IMR-90 (cell line): ENCODE data around the gene SPPL3. TPM values are rescaled to one million over a fixed set of nuclear protein-coding genes. Genes with fewer than 3 reads are reported as not detected.

Experiments
- ATAC-seq: fragments of 200-7000 bp; cut with Tn5 transposase; 2 replicates; pipeline ENCODE4 v1.9.1; 2020; ENCODE audit warnings: low read depth, mild to moderate bottlenecking, moderate library complexity
- BruUV-seq: library from RNA; stranded (reverse); fragments of 400-500 nt; replicated peaks from 2 replicates; lab custom pipeline; 2021; lab: Mats Ljungman, UMichigan
- CTCF ChIA-PET: fragments of 300-600 bp; formaldehyde crosslinking; extraction: SDS; loops from one replicate; lab custom pipeline; 2021; ENCODE audit warnings: antibody characterized with exemption; lab: Yijun Ruan, JAX
- POLR2A ChIA-PET: fragments of 300-600 bp; sonication (Branson Sonifier 250); formaldehyde crosslinking; loops from one replicate; lab custom pipeline; 2022; ENCODE audit warnings: antibody characterized with exemption; ENCODE audit not compliant: unreplicated experiment; lab: Charles Lee
- DNase-seq: peaks from one replicate; pipeline ENCODE4 v3.0.0; 2013
- H2AFZ ChIP-seq: replicated peaks from 2 replicates; pipeline ENCODE3; 2013; ENCODE audit warnings: low read length, mild to moderate bottlenecking; ENCODE audit not compliant: poor library complexity
- H2AK5ac ChIP-seq: 2 replicates; pipeline ENCODE4 v1.6.1; 2013; ENCODE audit warnings: low read depth, low read length, inconsistent platforms
- H2AK9ac ChIP-seq: replicated peaks from 2 replicates; pipeline ENCODE3; 2013; ENCODE audit warnings: mild to moderate bottlenecking, low read depth, low read length, moderate library complexity; ENCODE audit not compliant: poor library complexity
- H2BK120ac ChIP-seq: 2 replicates; pipeline ENCODE4 v1.6.1; 2013; ENCODE audit warnings: low read depth, low read length, inconsistent platforms
- H2BK15ac ChIP-seq: 3 replicates; pipeline ENCODE4 v1.6.1; 2013; ENCODE audit warnings: low read depth, low read length, inconsistent platforms
- H2BK20ac ChIP-seq: 2 replicates; pipeline ENCODE4 v1.6.1; 2013; ENCODE audit warnings: low read depth, mild to moderate bottlenecking, inconsistent platforms, low read length, moderate library complexity
- H2BK5ac ChIP-seq: 2 replicates; pipeline ENCODE4 v1.6.1; 2013; ENCODE audit warnings: mild to moderate bottlenecking, low read depth, low read length, inconsistent platforms; ENCODE audit not compliant: poor library complexity, severe bottlenecking
- H3K14ac ChIP-seq: replicated peaks from 2 replicates; pipeline ENCODE4 v1.6.1; 2013; ENCODE audit warnings: low read depth, low read length, inconsistent platforms
- H3K18ac ChIP-seq: 2 replicates; pipeline ENCODE4 v1.6.1; 2013; ENCODE audit warnings: low read depth, low read length, control low read depth
- H3K23ac ChIP-seq: 2 replicates; pipeline ENCODE4 v1.6.1; 2013; ENCODE audit warnings: low read depth, low read length, inconsistent platforms
- H3K27ac ChIP-seq: 2 replicates; pipeline ENCODE4 v1.5.1; 2013; ENCODE audit warnings: mild to moderate bottlenecking, control low read depth, low read length; ENCODE audit not compliant: insufficient read depth
- H3K27me3 ChIP-seq: 2 replicates; pipeline ENCODE4 v1.6.1; 2013; ENCODE audit warnings: low read length; ENCODE audit not compliant: control insufficient read depth, insufficient read depth
- H3K36me3 ChIP-seq: 2 replicates; pipeline ENCODE4 v1.6.1; 2013; ENCODE audit warnings: low read length, mixed read lengths; ENCODE audit not compliant: control insufficient read depth, insufficient read depth
- H3K4ac ChIP-seq: 2 replicates; pipeline ENCODE4 v1.6.1; 2013; ENCODE audit warnings: low read depth, low read length, inconsistent platforms
- H3K4me1 ChIP-seq: 2 replicates; pipeline ENCODE4 v1.6.1; 2013; ENCODE audit warnings: low read length, mixed read lengths; ENCODE audit not compliant: control insufficient read depth, insufficient read depth
- H3K4me2 ChIP-seq: 2 replicates; pipeline ENCODE4 v1.6.1; 2013; ENCODE audit warnings: low read depth, mild to moderate bottlenecking, control low read depth, low read length, moderate library complexity
- H3K4me3 ChIP-seq: 2 replicates; pipeline ENCODE4 v1.5.1; 2013; ENCODE audit warnings: low read depth, mild to moderate bottlenecking, control low read depth, low read length, moderate library complexity; ENCODE audit not compliant: insufficient read depth
- H3K56ac ChIP-seq: 2 replicates; pipeline ENCODE4 v1.6.1; 2013; ENCODE audit warnings: low read length, inconsistent platforms; ENCODE audit not compliant: insufficient read depth; ENCODE audit errors: extremely low read depth
- H3K79me1 ChIP-seq, 2 experiments: 2 replicates each; pipeline ENCODE4 v1.6.1; 2013; ENCODE audit warnings: low read length in 2 of 2, inconsistent platforms in 1 of 2, low read depth in 1 of 2
- H3K9ac ChIP-seq: 2 replicates; pipeline ENCODE4 v1.6.1; 2013; ENCODE audit warnings: low read depth, low read length, control low read depth
- H3K9me1 ChIP-seq: 2 replicates; pipeline ENCODE4 v1.6.1; 2013; ENCODE audit warnings: low read length, inconsistent platforms; ENCODE audit not compliant: insufficient read depth
- H3K9me3 ChIP-seq: 2 replicates; pipeline ENCODE4 v1.6.1; 2013; ENCODE audit warnings: low read length; ENCODE audit not compliant: control insufficient read depth, insufficient read depth
- H4K20me1 ChIP-seq: 2 replicates; pipeline ENCODE4 v1.6.1; 2013; ENCODE audit warnings: low read length, inconsistent platforms; ENCODE audit not compliant: insufficient read depth
- H4K5ac ChIP-seq: 2 replicates; pipeline ENCODE4 v1.6.1; 2013; ENCODE audit warnings: mild to moderate bottlenecking, low read depth, low read length, control low read depth
- H4K8ac ChIP-seq, 2 experiments: 2 replicates each; pipeline ENCODE4 v1.6.1; 2013; ENCODE audit warnings: low read depth in 2 of 2, low read length in 2 of 2, control low read depth in 1 of 2, inconsistent platforms in 1 of 2
- H4K91ac ChIP-seq: 2 replicates; pipeline ENCODE4 v1.6.1; 2013; ENCODE audit warnings: low read depth, low read length, inconsistent platforms; ENCODE audit not compliant: insufficient read depth
- BHLHE40 ChIP-seq: fragments of 150-350 bp; IDR thresholded peaks from 2 replicates; pipeline ENCODE4 v1.6.1; 2016; ENCODE audit warnings: mild to moderate bottlenecking, low read depth, low read length
- CEBPB ChIP-seq: IDR thresholded peaks from 2 replicates; pipeline ENCODE4 v1.6.1; 2012; ENCODE audit warnings: low read depth, low read length, improper control_type of control experiment
- CHD1 ChIP-seq: IDR thresholded peaks from 2 replicates; pipeline ENCODE4 v1.6.1; 2012; ENCODE audit warnings: low read depth, low read length, improper control_type of control experiment
- CTCF ChIP-seq: conservative IDR thresholded peaks from 2 replicates; pipeline ENCODE4 v1.5.1; 2012; ENCODE audit warnings: mild to moderate bottlenecking, low read depth, low read length, improper control_type of control experiment
- FOS ChIP-seq: fragments of 150-350 bp; IDR thresholded peaks from 2 replicates; pipeline ENCODE4 v1.6.1; 2016; ENCODE audit warnings: low read depth, low read length
- MAFK ChIP-seq: IDR thresholded peaks from 2 replicates; pipeline ENCODE4 v1.6.1; 2012; ENCODE audit warnings: low read depth, low read length, improper control_type of control experiment
- MAZ ChIP-seq: IDR thresholded peaks from 2 replicates; pipeline ENCODE4 v1.6.1; 2012; ENCODE audit warnings: low read depth, mild to moderate bottlenecking, low read length, improper control_type of control experiment, moderate library complexity, borderline replicate concordance
- MXI1 ChIP-seq: IDR thresholded peaks from 2 replicates; pipeline ENCODE4 v1.6.1; 2012; ENCODE audit warnings: low read depth, mild to moderate bottlenecking, low read length, moderate library complexity, borderline replicate concordance
- NFE2L2 ChIP-seq: fragments of 150-350 bp; IDR thresholded peaks from 2 replicates; pipeline ENCODE4 v1.6.1; 2016; ENCODE audit warnings: low read depth, mild to moderate bottlenecking, low read length
- POLR2A ChIP-seq: IDR thresholded peaks from 2 replicates; pipeline ENCODE4 v1.6.1; 2012; ENCODE audit warnings: mild to moderate bottlenecking, low read depth, low read length
- RAD21 ChIP-seq: IDR thresholded peaks from 2 replicates; pipeline ENCODE4 v1.6.1; 2012; ENCODE audit warnings: low read length, improper control_type of control experiment
- RCOR1 ChIP-seq: IDR thresholded peaks from 2 replicates; pipeline ENCODE4 v1.6.1; 2012; ENCODE audit warnings: mild to moderate bottlenecking, low read length, improper control_type of control experiment; ENCODE audit not compliant: insufficient replicate concordance
- RFX5 ChIP-seq: IDR thresholded peaks from 2 replicates; pipeline ENCODE4 v1.8.0; 2012; ENCODE audit warnings: low read depth, mild to moderate bottlenecking, low read length, moderate library complexity
- SMC3 ChIP-seq: fragments of 150-350 bp; IDR thresholded peaks from 2 replicates; pipeline ENCODE4 v1.6.1; 2016; ENCODE audit warnings: low read depth, mild to moderate bottlenecking, antibody characterized with exemption, low read length, moderate library complexity
- WGBS, 2 experiments: methylation state at CpG; one replicate each; pipeline versions ENCODE4 v1.1.5 to v1.1.7; 2013; ENCODE audit warnings: missing lambda C conversion rate in 2 of 2; ENCODE audit not compliant: insufficient read length in 1 of 2; ENCODE audit errors: extremely low coverage in 2 of 2; 5-methylcytosine and 5-hydroxymethylcytosine counted together
- dilution Hi-C: fragments of 300-500 bp; cut with HindIII; formaldehyde crosslinking; loops from one replicate; pipeline ENCODE4 v1.14.3; 2018; ENCODE audit warnings: low sequenced_read_pairs; ENCODE audit not compliant: unreplicated experiment
- in situ Hi-C: fragments of 300-500 bp; cut with MboI; formaldehyde crosslinking; loops from 3 replicates; pipeline ENCODE4 v1.14.3; 2019; ENCODE audit warnings: low sequenced_read_pairs, inconsistent platforms, mixed read lengths
- intact Hi-C: fragments of 100-400 bp; cut with micrococcal nuclease; formaldehyde crosslinking; loops from 2 replicates; pipeline ENCODE4 v1.10.0; 2022
- polyA plus RNA-seq, 3 experiments: library from polyadenylated mRNA; depleted of rRNA; stranded (reverse); fragments of >200 nt; gene quantifications; 2 replicates each; pipeline ENCODE4 v1.2.3, GENCODE V29; 2012; ENCODE audit warnings: low replicate concordance in 1 of 3
- total RNA-seq: library from RNA; depleted of rRNA; stranded (reverse); fragments of >200 nt; gene quantifications from 2 replicates; pipeline ENCODE4 v1.2.3, GENCODE V29; 2012
- TF ChIP-seq, protein P1 (sequence below): fragments of 150-350 bp; IDR thresholded peaks from 2 replicates; pipeline ENCODE4 v1.6.1; 2017; ENCODE audit warnings: mild to moderate bottlenecking, antibody characterized with exemption, low read length, low read depth
- TF ChIP-seq, protein P2 (sequence below): fragments of 150-350 bp; IDR thresholded peaks from 2 replicates; pipeline ENCODE4 v1.6.1; 2016; ENCODE audit warnings: low read depth, mild to moderate bottlenecking, low read length, moderate library complexity, borderline replicate concordance

SPPL3 gene
- total and polyA plus RNA-seq, 2 of the 4 experiments (the other 2 are of a cell fraction), result 1.6 to 18.0 TPM

GRCh38 chr12:120757226-120757742 is 146.9 kb downstream of the SPPL3 start:
- Histone ChIP-seq H3K79me1 (no peaks in the 10 kb centered on the region), H2AFZ (no peak overlapping the region), H3K36me3 (peaks cover 11% of the 10 kb centered on the region), H3K4me3 (no peak overlapping the region), H2BK120ac (no peak overlapping the region), H3K23ac (no peak overlapping the region), H3K27me3 (no peaks in the 10 kb centered on the region), H3K9ac (no peak overlapping the region), H4K5ac (no peak overlapping the region), H3K56ac (no peak overlapping the region), H3K9me3 (peaks cover 3% of the 10 kb centered on the region; the same call in 1 of the 2 replicates), H4K91ac (no peak overlapping the region), H3K4ac (no peak overlapping the region), H4K8ac (no peak overlapping the region), H3K4me1 (no peaks in the 10 kb centered on the region), H2AK5ac (no peak overlapping the region), H3K27ac (no peak overlapping the region), H2AK9ac (no peak overlapping the region), H2BK15ac (no peak overlapping the region), H4K20me1 (no peaks in the 10 kb centered on the region), H3K18ac (no peak overlapping the region), H2BK20ac (no peak overlapping the region), H3K9me1 (no peaks in the 10 kb centered on the region; the same call in 1 of the 2 replicates), H3K14ac (no peak overlapping the region), H2BK5ac (no peak overlapping the region), H3K4me2 (no peak overlapping the region)
- intact Hi-C loops, result no loop called here
- dilution Hi-C loops, result no loop called here
- CTCF ChIA-PET, result no interaction called here
- POLR2A ChIA-PET, result no interaction called here
- 86% methylated on average over 2 of the region's 4 CpGs; no CpG with 5 or more reads in 1 of the 2 experiments for WGBS, 2 experiments
- ATAC-seq (no peak), DNase-seq (no peak)
- in situ Hi-C loops, result no loop called here
- TF ChIP-seq BHLHE40 (no peak), POLR2A (no peak), CTCF (no peak), RCOR1 (no peak), CEBPB (no peak), MAFK (no peak), RAD21 (no peak), SMC3 (no peak), CHD1 (no peak), RFX5 (no peak), NFE2L2 (no peak), MXI1 (no peak), MAZ (no peak), FOS (no peak)
- TF ChIP-seq, protein P1, sequence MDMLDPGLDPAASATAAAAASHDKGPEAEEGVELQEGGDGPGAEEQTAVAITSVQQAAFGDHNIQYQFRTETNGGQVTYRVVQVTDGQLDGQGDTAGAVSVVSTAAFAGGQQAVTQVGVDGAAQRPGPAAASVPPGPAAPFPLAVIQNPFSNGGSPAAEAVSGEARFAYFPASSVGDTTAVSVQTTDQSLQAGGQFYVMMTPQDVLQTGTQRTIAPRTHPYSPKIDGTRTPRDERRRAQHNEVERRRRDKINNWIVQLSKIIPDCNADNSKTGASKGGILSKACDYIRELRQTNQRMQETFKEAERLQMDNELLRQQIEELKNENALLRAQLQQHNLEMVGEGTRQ, result no peak
- TF ChIP-seq, protein P2, sequence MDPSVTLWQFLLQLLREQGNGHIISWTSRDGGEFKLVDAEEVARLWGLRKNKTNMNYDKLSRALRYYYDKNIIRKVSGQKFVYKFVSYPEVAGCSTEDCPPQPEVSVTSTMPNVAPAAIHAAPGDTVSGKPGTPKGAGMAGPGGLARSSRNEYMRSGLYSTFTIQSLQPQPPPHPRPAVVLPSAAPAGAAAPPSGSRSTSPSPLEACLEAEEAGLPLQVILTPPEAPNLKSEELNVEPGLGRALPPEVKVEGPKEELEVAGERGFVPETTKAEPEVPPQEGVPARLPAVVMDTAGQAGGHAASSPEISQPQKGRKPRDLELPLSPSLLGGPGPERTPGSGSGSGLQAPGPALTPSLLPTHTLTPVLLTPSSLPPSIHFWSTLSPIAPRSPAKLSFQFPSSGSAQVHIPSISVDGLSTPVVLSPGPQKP, result no peak
- BruUV-seq, result no TSS peak
